ENCODE measurements around the gene CDKN2AIP.
"Not testable (repeated sequence)": the region's sequence is repeated elsewhere in the genome, so short reads cannot be mapped to it uniquely, and the experiment has no call there.

CDKN2AIP gene

DNA sequence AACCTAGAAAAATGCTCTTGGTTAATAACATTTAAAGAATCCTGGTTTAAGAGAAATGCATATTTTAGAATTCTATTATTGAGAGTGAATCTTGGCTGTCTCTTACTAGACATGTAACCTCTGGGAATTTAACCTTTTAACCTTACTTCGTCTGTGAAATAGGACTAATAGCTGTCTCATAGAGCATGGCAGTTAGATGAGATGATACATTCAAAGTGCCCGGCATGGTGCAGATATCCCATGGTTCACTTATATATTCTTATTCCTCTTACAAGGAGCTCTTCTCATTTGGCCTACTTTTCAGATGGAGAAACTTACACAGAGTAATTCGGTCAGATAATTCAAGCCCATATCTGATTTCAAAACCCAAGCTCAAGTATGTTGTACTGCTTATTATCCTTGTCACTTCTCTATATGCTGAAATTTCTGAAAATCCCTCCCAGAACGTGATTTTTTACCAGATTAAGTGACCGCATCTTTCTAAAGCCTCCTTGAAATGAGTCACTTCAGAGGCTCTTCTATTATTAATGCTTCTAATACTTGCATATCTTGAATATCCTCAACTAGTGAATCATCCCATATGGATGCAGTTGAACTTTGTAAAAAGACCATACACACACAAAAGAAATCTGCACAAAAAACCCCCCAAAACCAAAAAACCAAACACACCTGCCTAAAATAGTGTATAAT is 4.9 kb downstream of the CDKN2AIP start:
- DNase-seq: no peak

GRCh38 chr4:183450108-183450507 is 5.7 kb downstream of the CDKN2AIP start:
- no peak for DNase-seq

- DNase-seq: no peak
Measured at GRCh38 chr4:183455431-183456195, 11.2 kb downstream of the CDKN2AIP start.

DNA sequence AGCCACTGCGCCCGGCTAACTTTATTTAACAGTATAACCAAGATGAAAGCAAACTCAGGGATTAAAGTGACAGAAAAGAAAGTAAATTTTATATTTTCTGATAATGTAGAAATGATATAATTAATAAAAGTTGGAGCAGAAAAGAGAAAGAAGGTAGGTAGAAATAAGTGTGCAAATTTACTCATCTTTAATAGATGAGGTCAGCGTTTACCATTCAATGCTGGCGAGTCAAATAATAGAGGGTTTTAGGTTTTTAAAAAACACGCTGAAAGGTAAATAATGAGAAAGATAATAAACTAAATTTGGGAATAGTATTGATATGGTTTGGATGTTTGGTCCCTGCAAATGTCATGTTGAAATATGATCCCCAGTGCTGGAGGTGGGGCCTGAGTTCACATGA is 13.6 kb downstream of the CDKN2AIP start:
- no peak for DNase-seq

DNA sequence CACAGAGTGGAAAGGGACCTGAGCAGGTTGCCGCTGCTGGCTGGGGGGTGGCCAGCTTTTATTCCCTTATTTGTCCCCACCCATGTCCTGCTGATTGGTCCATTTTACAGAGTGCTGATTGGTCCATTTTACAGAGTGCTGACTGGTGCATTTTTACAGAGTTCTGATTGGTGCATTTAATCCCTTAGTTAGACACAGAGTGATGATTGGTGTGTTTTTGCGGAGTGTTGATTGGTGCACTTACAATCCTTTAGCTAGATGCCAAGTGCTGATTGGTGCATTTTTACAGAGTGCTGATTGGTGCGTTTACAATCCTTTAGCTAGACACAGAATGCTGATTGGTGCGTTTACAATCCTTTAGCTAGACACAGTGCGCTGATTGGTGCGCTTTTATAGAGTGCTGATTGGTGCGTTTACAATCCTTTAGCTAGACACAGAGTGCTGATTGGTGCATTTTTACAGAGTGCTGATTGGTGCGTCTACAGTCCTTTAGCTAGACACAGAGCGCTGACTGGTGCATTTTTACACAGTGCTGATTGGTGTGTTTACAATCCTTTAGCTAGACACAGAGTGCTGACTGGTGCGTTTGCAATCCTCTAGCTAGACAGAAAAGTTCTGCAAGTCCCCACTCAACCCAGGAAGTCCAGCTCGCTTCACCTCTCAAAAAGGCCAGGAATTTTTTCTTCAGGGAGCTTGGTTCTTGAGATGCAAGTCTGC is 19.6 kb downstream of the CDKN2AIP start:
- not testable (repeated sequence) for DNase-seq

DNA sequence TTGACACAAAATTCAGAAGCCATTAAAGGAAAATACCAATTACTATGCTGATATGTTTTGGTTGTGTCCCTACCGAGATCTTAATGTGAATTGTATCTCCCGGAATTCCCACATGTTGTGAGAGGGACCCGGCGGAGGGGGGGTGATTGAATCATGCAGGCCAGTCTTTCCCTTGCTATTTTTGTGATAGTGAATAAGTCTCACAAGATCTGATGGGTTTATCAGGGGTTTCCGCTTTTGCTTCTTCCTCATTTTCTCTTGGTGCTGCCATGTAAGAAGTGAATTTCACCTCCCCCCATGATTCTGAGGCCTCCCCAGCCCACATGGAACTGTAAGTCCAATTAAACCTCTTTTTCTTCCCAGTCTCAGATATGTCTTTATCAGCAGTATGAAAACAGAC is 21.4 kb downstream of the CDKN2AIP start:
- not testable (repeated sequence) for DNase-seq

DNA sequence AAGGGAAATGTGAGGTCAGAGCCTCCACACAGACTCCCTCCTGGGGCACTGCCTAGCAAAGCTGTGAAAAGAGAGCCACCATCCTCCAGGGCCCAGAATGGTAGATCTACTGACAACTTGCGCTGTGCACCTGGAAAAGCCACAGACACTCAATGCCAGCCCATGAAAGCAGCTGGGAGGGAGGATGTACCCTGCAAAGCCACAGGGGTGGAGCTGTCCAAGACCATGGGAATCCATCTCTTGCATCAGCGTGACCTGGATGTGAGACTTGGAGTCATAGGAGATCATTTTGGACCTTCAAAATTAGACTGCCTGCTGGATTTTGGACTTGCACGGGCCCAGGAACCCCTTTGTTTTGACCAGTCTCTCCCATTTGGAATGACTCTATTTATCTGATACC is 22.8 kb downstream of the CDKN2AIP start:
- no peak for DNase-seq

DNA sequence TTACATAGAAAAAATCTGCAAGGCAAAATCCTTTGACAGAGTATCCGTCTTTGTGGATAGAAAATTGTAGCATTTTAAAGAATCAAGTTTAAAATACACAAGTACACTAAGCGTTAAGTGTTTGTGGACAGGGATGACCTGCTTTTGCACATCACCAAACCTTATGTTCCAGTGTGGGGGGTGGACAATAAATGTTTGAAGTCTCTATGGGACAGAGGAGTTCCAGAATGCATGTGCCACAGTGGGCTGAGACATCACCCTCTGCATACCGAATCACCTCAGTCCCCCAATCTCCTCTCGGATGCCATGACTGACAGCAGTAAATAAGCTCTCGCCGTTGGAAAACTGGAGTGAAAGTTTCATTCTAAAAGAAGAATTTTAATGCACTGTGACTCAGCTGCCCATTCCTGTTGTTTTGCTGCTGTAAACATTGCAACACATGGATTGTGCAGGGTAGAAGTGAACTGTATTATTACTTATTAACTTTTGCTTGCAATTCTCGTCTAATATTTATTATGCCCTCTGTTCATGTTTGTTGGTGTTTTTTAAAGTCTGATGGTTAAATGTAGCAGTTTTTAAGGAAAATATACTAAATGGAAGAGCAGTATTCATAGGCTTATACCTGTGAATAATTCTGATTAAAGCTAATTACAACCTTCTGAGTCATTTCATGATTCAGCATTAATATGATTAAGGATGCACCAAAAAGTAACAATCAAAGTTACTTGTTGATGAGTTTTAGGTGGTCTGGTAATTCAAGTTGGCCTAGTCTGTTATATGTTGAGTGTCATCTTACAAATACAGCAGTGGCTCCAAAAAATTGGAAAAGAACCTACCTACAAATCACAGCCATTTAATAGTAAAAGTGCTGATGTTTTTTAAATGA is 24.0 kb downstream of the CDKN2AIP start:
- DNase-seq: no peak

GRCh38 chr4:183469285-183469684 is 24.8 kb downstream of the CDKN2AIP start:
- DNase-seq: no peak

DNA sequence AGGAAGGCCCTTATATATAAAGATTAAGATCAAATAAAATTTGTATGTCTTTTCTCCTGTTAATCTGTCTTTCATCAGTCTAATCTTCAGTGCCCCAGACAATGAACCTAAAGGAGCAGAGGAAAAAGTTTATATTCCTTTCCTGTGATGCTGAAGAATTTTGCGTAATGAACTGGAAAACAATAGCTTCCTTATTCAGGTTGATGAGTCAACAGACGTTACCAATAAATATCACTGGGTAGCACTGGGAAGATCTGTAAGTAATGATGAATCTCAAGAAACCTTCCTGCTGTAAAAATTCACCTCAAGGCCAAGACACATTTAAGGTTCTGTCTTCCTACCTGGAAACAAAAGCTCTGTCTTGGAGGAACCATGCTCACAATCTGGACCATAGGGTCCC is 25.5 kb downstream of the CDKN2AIP start:
- DNase-seq: no peak

DNA sequence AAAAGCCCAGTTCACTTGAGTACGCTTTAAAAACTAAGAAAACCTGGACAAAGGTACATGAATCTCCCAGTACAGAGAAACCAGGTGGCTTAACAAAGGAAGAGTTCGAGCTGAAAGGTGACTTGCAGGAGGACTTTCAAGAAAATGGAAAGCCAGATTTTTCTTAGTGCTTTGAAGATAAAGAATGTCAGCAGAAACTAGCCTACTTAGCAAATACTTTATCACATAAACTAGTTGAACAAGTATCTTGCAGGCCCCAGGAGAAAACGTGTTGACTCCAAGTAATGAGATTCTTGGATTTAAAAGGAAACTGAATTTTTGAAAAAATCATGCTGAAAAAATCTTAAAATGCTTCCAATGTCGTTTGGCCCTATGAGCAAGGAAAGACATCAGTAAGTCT is 26.4 kb downstream of the CDKN2AIP start:
- no peak for DNase-seq

- peak; percentile 84 for DNase-seq
Measured at GRCh38 chr4:183471946-183472708, 27.7 kb downstream of the CDKN2AIP start.

DNA sequence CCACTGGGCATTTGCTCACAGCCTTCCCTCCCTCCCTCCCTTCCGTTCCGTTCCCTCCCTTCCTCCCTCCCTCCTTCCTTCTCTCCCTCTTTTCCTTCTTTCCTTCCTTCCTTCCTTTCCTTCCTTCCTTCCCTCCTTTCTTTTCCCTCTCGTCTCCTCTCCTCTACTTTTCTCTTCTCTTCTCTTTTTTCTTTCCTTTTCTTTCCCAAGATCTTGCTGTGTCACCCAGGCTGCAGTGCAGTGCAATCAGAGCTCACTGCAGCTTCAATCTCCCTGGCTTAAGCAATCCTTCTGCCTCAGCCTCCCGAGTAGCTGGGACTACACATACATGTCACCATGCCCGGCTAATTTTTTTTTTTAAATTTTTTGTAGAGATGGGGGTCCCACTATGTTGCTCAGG is 33.7 kb downstream of the CDKN2AIP start:
- DNase-seq: no peak

- DNase-seq: no peak
Measured at GRCh38 chr4:183478926-183479325, 34.5 kb downstream of the CDKN2AIP start.

- not testable (repeated sequence) for DNase-seq
Measured at GRCh38 chr4:183482515-183483095, 38.2 kb downstream of the CDKN2AIP start.

DNA sequence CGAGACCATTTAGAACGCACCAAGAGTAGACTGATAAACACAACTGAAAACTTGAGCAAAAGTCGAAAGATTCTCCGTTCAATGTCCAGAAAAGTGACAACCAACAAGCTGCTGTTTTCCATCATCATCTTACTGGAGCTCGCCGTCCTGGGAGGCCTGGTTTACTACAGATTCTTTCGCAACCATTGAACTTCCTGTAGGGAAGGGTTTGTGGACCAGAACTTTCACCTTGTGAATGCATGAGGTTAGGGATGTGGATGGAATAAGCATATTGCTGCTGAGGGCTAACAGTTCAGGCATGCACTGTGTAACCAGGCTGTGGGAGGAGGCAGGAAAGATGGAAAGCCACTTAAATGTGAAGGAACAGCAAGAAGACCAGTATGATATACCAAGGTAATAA is 39.6 kb downstream of the CDKN2AIP start:
- no peak for DNase-seq

DNA sequence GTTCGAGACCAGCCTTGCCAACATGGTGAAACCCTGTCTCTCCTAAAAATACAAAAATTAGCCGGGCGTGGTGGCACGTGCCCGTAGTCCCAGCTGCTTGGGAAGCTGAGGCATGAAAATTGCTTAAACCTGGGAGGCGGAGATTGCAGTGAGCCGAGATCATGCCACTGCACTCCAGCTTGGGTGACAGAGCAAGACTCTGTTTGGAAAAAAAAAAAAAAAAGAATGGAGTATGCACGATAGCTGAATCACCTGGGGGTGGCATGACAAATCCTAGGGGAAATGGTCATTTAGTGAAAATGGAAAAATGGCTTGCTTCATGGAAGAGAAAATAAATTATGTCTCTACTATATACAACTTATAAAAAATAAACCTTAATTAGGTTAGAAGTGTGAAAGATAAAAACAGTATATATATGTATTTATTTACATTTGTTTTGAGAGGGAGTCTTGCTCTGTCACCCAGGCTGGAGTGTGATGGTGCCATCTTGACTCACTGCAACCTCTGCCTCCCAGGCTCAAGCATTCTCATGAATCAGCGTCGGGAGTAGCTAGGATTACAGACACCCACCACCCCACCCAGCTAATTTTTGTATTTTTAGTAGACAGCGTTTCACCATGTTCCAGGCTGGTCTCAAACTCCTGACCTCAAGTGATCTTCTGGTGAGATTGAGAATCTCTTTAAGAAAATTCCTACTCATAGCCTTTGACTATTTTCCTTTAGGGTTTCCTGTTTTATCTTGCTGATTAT is 41.1 kb downstream of the CDKN2AIP start:
- DNase-seq: no peak

GRCh38 chr4:183492791-183493222 is 48.4 kb downstream of the CDKN2AIP start:
- DNase-seq: no peak

DNA sequence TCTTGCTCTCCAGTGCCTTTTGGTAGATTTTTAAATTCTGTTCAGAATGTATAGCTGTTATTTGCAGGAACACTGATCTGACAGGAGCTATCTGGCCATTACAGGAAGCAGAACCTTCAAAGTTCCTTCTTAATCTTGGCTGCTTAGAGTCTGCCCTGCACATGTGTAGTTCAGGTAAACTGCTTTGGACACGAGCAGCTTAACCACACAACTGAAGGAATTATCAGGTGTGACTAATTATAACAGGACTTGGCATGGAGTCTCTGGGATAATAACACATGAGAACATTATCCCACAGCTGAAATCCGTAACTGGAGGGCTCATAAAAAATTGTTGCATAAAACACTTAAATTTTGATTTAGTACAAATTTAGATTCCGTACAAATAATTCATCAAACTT is 48.8 kb downstream of the CDKN2AIP start:
- DNase-seq: no peak

DNA sequence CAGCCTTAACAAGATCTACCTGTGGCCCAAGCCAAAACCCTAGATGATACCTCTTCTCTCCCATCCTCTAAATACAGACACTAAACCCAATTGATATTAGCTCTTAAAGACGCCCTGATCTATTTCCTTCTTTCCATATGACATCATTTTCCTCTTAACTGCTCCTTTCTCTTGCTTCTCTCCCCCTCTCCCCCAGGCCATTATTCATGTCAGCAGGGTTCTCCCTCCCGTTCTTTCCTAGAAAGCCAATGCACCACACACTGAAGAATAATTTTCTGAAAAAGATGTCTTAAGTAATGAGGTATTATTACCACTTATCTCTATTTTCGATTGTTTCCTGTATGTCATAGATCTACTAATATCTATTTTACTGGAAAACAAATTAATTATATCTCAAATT is 50.7 kb downstream of the CDKN2AIP start:
- no peak for DNase-seq
